Kidney epithelial cell (primary cell): ENCODE data around the gene NT5DC4. TPM values are rescaled to one million over a fixed set of nuclear protein-coding genes. Genes with fewer than 3 reads are reported as not detected.
A peak's percentile ranks its signal among the peaks of the same experiment; 100 is the strongest.

Source experiments
- DNase-seq: peaks from one replicate; pipeline ENCODE4 v3.0.0-alpha.2; 2010; ENCODE audit warnings: low read depth
- H3K27me3 ChIP-seq: 2 replicates; pipeline ENCODE4 v1.6.0; 2011; ENCODE audit warnings: low read length; ENCODE audit not compliant: control insufficient read depth, insufficient read depth
- H3K36me3 ChIP-seq: 2 replicates; pipeline ENCODE4 v1.5.1; 2011; ENCODE audit warnings: low read length; ENCODE audit not compliant: control insufficient read depth, insufficient read depth
- H3K4me3 ChIP-seq: 2 replicates; pipeline ENCODE4 v1.5.1; 2011; ENCODE audit warnings: low read depth, mild to moderate bottlenecking, control low read depth, low read length
- CTCF ChIP-seq: IDR thresholded peaks from 2 replicates; pipeline ENCODE4 v1.5.1; 2011; ENCODE audit warnings: mild to moderate bottlenecking, moderate library complexity, low read length, control low read depth, inconsistent platforms; ENCODE audit not compliant: insufficient read depth, poor library complexity, severe bottlenecking
- total RNA-seq: library from RNA; depleted of rRNA; stranded (reverse); fragments of >200 nt; gene quantifications from 2 replicates; pipeline ENCODE4 v1.2.3, GENCODE V29; 2015

NT5DC4 gene
- total RNA-seq, 1 donor from 2014 or later, result not detected

- Histone ChIP-seq H3K4me3 (no peak overlapping the region), H3K36me3 (no peaks in the 10 kb centered on the region), H3K27me3 (no peaks in the 10 kb centered on the region)
- TF ChIP-seq CTCF, result no peak
- no peak for DNase-seq
Observed at GRCh38 chr2:112725545-112726457, 5.0 kb downstream of the NT5DC4 start.

- no peaks in the 10 kb centered on the region for H3K27me3 ChIP-seq
- no peak overlapping the region for H3K4me3 ChIP-seq
- no peaks in the 10 kb centered on the region for H3K36me3 ChIP-seq
- TF ChIP-seq CTCF, result peak; percentile 94
- peak; percentile 54 for DNase-seq
Observed at GRCh38 chr2:112726487-112727190, 5.8 kb downstream of the NT5DC4 start.

- Histone ChIP-seq H3K27me3 (no peaks in the 10 kb centered on the region), H3K36me3 (no peaks in the 10 kb centered on the region), H3K4me3 (no peak overlapping the region)
- DNase-seq, result no peak
- no peak for TF ChIP-seq CTCF
Observed at GRCh38 chr2:112727276-112728028, 6.6 kb downstream of the NT5DC4 start.

GRCh38 chr2:112728029-112728362, 7.2 kb downstream of the NT5DC4 start:
- H3K36me3 ChIP-seq, result no peaks in the 10 kb centered on the region
- DNase-seq, result no peak
- no peaks in the 10 kb centered on the region for H3K27me3 ChIP-seq
- no peak for TF ChIP-seq CTCF
- H3K4me3 ChIP-seq, result no peak overlapping the region

- DNase-seq, result no peak
- TF ChIP-seq CTCF, result no peak
- no peaks in the 10 kb centered on the region for H3K27me3 ChIP-seq
- H3K4me3 ChIP-seq, result no peak overlapping the region
- H3K36me3 ChIP-seq, result no peaks in the 10 kb centered on the region
Observed at GRCh38 chr2:112728378-112729175, 7.8 kb downstream of the NT5DC4 start.
